ENCODE results near the gene MRPL4.

The MRPL4 gene

GRCh38 chr19:10260141-10260584 is 8.1 kb downstream of the MRPL4 start:
- FAIRE-seq (no peak), DNase-seq (ENCODE audit: insufficient read length, low spot score) (no peak)
- TF ChIP-seq CTCF (IDR thresholded peaks at IDR 0.05; ENCODE audit: insufficient read depth, missing control alignments): no peak

DNA sequence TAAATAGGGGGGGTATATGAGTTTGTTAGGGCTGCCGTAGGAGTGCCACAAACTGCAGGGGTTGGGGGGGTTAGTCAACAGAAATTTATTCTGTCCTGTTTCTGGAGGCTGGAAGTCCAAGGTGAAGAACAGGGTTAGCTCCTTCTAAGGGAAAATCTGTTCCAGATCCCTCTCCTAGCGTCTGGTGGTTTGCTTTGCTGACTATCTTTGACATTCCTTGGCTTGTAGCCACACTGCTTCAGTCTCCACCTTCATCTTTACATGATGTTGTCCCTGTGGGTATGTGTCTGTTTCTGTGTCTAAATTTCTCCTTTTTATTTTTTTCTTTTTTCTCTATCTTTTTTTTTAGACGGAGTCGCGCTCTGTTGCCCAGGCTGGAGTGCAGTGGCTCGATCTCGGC is 10.8 kb downstream of the MRPL4 start:
- DNase-seq (ENCODE audit: insufficient read length, low spot score) (no peak), FAIRE-seq (no peak)
- no peak for TF ChIP-seq CTCF (IDR thresholded peaks at IDR 0.05; ENCODE audit: insufficient read depth, missing control alignments)

DNA sequence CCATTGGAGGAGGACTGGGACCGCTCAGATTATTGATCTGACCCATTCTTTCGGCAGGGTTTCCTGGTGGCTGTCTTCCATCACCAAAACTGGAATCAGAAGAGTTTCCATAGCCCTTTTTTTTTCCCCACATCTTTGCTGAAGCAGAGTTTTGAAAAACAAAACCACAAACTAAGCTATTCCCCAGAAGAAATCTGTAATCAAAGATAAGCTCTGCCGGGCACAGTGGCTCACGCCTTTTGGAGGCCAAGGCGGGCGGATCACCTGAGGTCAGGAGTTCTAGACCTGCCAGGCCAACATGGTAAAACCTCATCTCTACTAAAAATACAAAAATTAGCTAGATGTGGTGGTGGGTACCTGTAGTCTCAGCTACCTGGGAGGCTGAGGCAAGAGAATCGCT is 14.7 kb downstream of the MRPL4 start:
- TF ChIP-seq CTCF (IDR thresholded peaks at IDR 0.05; ENCODE audit: insufficient read depth, missing control alignments): no peak
- DNase-seq (ENCODE audit: insufficient read length, low spot score): no peak
- FAIRE-seq: no peak

GRCh38 chr19:10268071-10268470 is 16.1 kb downstream of the MRPL4 start:
- DNase-seq (ENCODE audit: insufficient read length, low spot score): no peak
- no peak for TF ChIP-seq CTCF (IDR thresholded peaks at IDR 0.05; ENCODE audit: insufficient read depth, missing control alignments)
- no peak for FAIRE-seq

- TF ChIP-seq CTCF (IDR thresholded peaks at IDR 0.05; ENCODE audit: insufficient read depth, missing control alignments): peak; percentile 84
- DNase-seq (ENCODE audit: insufficient read length, low spot score) (peak; percentile 76), FAIRE-seq (no peak)
Observed at GRCh38 chr19:10269333-10270179, 17.5 kb downstream of the MRPL4 start.

GRCh38 chr19:10270180-10270615 is 18.2 kb downstream of the MRPL4 start:
- DNase-seq (ENCODE audit: insufficient read length, low spot score): no peak
- TF ChIP-seq CTCF (IDR thresholded peaks at IDR 0.05; ENCODE audit: insufficient read depth, missing control alignments): no peak
- FAIRE-seq: no peak

Data from D721Med (cell line).